H1 (cell line): ENCODE data around the gene MATN4.

Experiments
- CREB1 ChIP-seq: IDR thresholded peaks from 2 replicates; pipeline ENCODE4 v1.6.1; 2012; ENCODE audit warnings: inconsistent platforms
- POLR2A ChIP-seq, 2 experiments: IDR thresholded peaks; 1 replicate in 1 of 2; 2 replicates in 1 of 2; pipeline ENCODE4 v1.6.1; 2011; ENCODE audit warnings: low read depth in 2 of 2, low read length in 2 of 2, mild to moderate bottlenecking in 2 of 2; ENCODE audit errors: control extremely low read depth in 1 of 2
- POLR2AphosphoS5 ChIP-seq: IDR thresholded peaks from 2 replicates; pipeline ENCODE4 v1.6.1; 2011; ENCODE audit warnings: low read depth, low read length
- ZNF274 ChIP-seq: IDR thresholded peaks from 2 replicates; pipeline ENCODE4 v1.7.0; 2012; ENCODE audit warnings: low read length, borderline replicate concordance; ENCODE audit errors: extremely low read depth

- TF ChIP-seq POLR2AphosphoS5 (no peak), CREB1 (no peak), ZNF274 (no peak), POLR2A (IDR thresholded peaks at IDR 0.05; ENCODE audit: control extremely low read depth in 1 of 2, low read depth in 2 of 2, low read length in 2 of 2) (no peak)
Observed at GRCh38 chr20:45336530-45337366, 28.6 kb upstream of the MATN4 start.
